ENCODE results near the gene FYN. TPM values are rescaled to one million over a fixed set of nuclear protein-coding genes. Genes with fewer than 3 reads are reported as not detected.

The FYN gene
- total RNA-seq, 1 experiment from 2014 or later = 34.3 TPM

DNA sequence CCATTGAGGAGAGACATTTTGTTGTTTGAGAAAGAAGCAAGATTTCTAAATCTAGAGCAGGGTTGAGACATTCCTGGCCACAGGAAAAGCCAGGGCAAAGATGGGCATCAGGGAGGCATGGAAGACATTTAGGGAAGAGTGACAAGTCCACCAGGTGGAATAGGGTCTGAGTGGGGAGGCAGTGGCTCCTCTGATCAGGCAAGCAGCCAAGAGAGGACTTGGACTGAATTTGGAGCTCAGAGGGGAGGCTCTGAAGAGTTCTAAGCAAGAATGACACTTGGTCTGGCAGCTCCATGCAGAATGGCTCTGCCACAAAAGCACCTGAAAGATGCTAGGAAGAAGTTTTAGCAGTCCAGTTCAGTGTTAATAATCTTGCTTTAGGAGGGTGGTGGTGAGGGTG, 120.8 kb downstream of the FYN start:
- ChIA-PET POLR2A (ENCODE audit: low non-redundant PET) (no interaction called here), CTCF (interaction anchor here (1.1 kb wide), 1 partner anchor 1386 kb away, joined by 3 read pairs; no protein-coding TSS in a partner anchor)
- no peaks in the 10 kb centered on the region for H3K9me3 ChIP-seq (ENCODE audit: low read depth, low read length, poor library complexity, severe bottlenecking)
- TF ChIP-seq EZH2 (IDR thresholded peaks at IDR 0.05; ENCODE audit: borderline replicate concordance, low read depth, low read length, poor library complexity, severe bottlenecking) = no peak
- TF ChIP-seq, protein P1, sequence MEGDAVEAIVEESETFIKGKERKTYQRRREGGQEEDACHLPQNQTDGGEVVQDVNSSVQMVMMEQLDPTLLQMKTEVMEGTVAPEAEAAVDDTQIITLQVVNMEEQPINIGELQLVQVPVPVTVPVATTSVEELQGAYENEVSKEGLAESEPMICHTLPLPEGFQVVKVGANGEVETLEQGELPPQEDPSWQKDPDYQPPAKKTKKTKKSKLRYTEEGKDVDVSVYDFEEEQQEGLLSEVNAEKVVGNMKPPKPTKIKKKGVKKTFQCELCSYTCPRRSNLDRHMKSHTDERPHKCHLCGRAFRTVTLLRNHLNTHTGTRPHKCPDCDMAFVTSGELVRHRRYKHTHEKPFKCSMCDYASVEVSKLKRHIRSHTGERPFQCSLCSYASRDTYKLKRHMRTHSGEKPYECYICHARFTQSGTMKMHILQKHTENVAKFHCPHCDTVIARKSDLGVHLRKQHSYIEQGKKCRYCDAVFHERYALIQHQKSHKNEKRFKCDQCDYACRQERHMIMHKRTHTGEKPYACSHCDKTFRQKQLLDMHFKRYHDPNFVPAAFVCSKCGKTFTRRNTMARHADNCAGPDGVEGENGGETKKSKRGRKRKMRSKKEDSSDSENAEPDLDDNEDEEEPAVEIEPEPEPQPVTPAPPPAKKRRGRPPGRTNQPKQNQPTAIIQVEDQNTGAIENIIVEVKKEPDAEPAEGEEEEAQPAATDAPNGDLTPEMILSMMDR (conservative IDR thresholded peaks at IDR 0.05; ENCODE audit: low read depth, low read length) = no peak
- intact Hi-C loops (cut with micrococcal nuclease; ENCODE audit: unreplicated experiment) = no loop called here
- BruUV-seq (replicated peaks) = no TSS peak
- no peak overlapping the region for H3K27ac ChIP-seq (ENCODE audit: low read depth, low read length, poor library complexity, severe bottlenecking)
- H3K36me3 ChIP-seq (ENCODE audit: insufficient read depth, low read length, poor library complexity, severe bottlenecking) = no peaks in the 10 kb centered on the region
- H3K4me1 ChIP-seq (ENCODE audit: insufficient read depth, low read length, poor library complexity, severe bottlenecking) = no peaks in the 10 kb centered on the region
- no peaks in the 10 kb centered on the region for H3K27me3 ChIP-seq (replicated peaks; ENCODE audit: insufficient read depth, low read depth, low read length, poor library complexity)
- DNase-seq (ENCODE audit: low spot score) = no peak
- H3K4me3 ChIP-seq (ENCODE audit: low read depth, low read length, poor library complexity, severe bottlenecking) = no peak overlapping the region

DNA sequence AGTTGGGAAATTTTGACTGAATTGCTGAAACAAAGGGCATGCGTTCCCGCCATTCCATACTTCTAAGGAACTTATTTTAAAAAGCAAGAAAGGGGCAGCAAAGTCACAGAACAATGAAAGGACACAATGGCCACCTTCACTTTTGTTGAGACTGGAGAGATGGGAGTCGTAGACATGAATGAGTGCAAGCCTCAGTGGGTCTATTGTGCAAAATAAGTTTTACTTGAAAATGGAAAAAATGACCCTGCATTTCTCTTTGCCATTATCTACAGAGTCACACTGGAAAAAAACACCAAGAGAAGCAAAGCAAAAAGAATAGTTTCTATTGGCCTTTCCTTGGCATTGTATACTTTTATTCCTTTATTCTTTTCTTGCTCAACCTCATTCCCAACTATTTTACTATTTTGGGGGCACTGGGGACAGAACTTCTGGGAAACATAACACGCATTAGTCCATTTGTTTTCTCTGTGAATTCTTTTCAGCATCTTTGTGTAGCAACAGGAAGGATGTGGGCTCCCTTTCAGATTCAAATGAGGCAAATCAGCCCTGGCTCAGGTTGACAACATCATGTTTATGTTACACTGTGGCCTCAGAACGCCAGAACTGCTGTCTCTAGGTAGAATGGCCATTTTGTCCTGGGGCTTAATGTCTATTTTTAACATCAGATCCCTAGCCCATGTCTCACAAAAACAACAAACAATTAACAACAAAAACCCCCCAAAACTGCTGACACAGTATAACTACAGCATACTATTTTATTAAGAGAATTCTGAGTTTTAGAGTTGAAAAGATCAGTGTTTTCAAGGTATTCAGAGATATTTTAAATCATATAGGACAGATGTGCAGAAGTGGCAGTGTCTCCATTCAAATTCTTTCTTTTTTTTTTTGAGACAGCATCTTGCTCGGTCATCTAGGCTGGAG, 122.2 kb downstream of the FYN start:
- Histone ChIP-seq H3K4me1 (ENCODE audit: insufficient read depth, low read length, poor library complexity, severe bottlenecking) (no peaks in the 10 kb centered on the region), H3K27me3 (replicated peaks; ENCODE audit: insufficient read depth, low read depth, low read length, poor library complexity) (no peaks in the 10 kb centered on the region), H3K9me3 (ENCODE audit: low read depth, low read length, poor library complexity, severe bottlenecking) (no peaks in the 10 kb centered on the region), H3K27ac (ENCODE audit: low read depth, low read length, poor library complexity, severe bottlenecking) (no peak overlapping the region), H3K36me3 (ENCODE audit: insufficient read depth, low read length, poor library complexity, severe bottlenecking) (no peaks in the 10 kb centered on the region), H3K4me3 (ENCODE audit: low read depth, low read length, poor library complexity, severe bottlenecking) (no peak overlapping the region)
- POLR2A ChIA-PET (ENCODE audit: low non-redundant PET) = no interaction called here
- no peak for TF ChIP-seq EZH2 (IDR thresholded peaks at IDR 0.05; ENCODE audit: borderline replicate concordance, low read depth, low read length, poor library complexity, severe bottlenecking)
- TF ChIP-seq, protein P1 (conservative IDR thresholded peaks at IDR 0.05; ENCODE audit: low read depth, low read length) = no peak
- no TSS peak for BruUV-seq (replicated peaks)
- CTCF ChIA-PET = no interaction called here
- intact Hi-C loops (cut with micrococcal nuclease; ENCODE audit: unreplicated experiment) = no loop called here
- no peak for DNase-seq (ENCODE audit: low spot score)

DNA sequence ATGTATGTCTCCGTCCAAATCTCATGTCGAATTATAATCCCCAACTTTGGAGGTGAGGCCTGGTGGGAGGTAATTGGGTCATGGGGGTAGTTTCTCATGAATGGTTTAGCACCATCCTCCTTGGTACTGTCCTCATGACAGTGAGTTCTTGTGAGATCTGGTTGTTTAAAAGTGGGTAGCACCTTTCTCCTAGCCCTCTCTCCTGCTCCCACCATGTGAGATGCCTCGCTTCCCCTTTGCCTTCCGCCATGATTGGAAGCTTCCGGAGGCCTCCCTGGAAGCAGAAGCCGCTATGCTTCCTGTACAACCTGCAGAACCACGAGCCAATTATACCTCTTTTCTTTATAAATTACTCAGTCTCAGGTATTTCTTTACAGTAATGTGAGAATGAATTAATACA, 123.1 kb downstream of the FYN start:
- Histone ChIP-seq H3K4me3 (ENCODE audit: low read depth, low read length, poor library complexity, severe bottlenecking) (no peak overlapping the region), H3K4me1 (ENCODE audit: insufficient read depth, low read length, poor library complexity, severe bottlenecking) (no peaks in the 10 kb centered on the region), H3K27me3 (replicated peaks; ENCODE audit: insufficient read depth, low read depth, low read length, poor library complexity) (no peaks in the 10 kb centered on the region), H3K36me3 (ENCODE audit: insufficient read depth, low read length, poor library complexity, severe bottlenecking) (no peaks in the 10 kb centered on the region), H3K9me3 (ENCODE audit: low read depth, low read length, poor library complexity, severe bottlenecking) (no peaks in the 10 kb centered on the region), H3K27ac (ENCODE audit: low read depth, low read length, poor library complexity, severe bottlenecking) (no peak overlapping the region)
- intact Hi-C loops (cut with micrococcal nuclease; ENCODE audit: unreplicated experiment) = no loop called here
- no peak for TF ChIP-seq EZH2 (IDR thresholded peaks at IDR 0.05; ENCODE audit: borderline replicate concordance, low read depth, low read length, poor library complexity, severe bottlenecking)
- TF ChIP-seq, protein P1 (conservative IDR thresholded peaks at IDR 0.05; ENCODE audit: low read depth, low read length) = no peak
- ChIA-PET POLR2A (ENCODE audit: low non-redundant PET) (no interaction called here), CTCF (no interaction called here)
- no peak for DNase-seq (ENCODE audit: low spot score)
- no TSS peak for BruUV-seq (replicated peaks)
